Right lobe of liver (tissue), 6 donors: Measurements from ENCODE around the gene TGOLN2. TPM values are rescaled to one million over a fixed set of nuclear protein-coding genes. Genes with fewer than 3 reads are reported as not detected.
"Not testable (repeated sequence)": the region's sequence is repeated elsewhere in the genome, so short reads cannot be mapped to it uniquely, and the experiment has no call there.

Experiments
- ATAC-seq, 4 donors: fragments of 200-7000 bp; cut with Tn5 transposase; one replicate each; pipeline ENCODE4 v1.9.1; 2020; ENCODE audit warnings: mild to moderate bottlenecking in 4 of 4, moderate library complexity in 4 of 4
- DNase-seq, 3 donors: peaks; one replicate each; pipeline ENCODE4 v3.0.0-alpha.2; 2020
- H3K27ac ChIP-seq, 3 donors: fragments of 200-600 bp; one replicate each; pipeline ENCODE4 v1.8.0; 2022
- H3K27me3 ChIP-seq, 2 donors: fragments of 200-600 bp; one replicate each; pipeline ENCODE4 v1.8.0; 2022
- H3K36me3 ChIP-seq, 4 donors: fragments of 200-600 bp; sonication (generic) in 1 of 4; one replicate each; pipeline versions ENCODE4 v1.5.1 to v1.8.0; 2017 to 2022; ENCODE audit warnings: control low read depth in 1 of 4
- H3K4me1 ChIP-seq, 4 donors: fragments of 200-600 bp; sonication (generic) in 1 of 4; one replicate each; pipeline versions ENCODE4 v1.5.1 to v1.8.0; 2017 to 2022; ENCODE audit warnings: control low read depth in 1 of 4
- H3K4me3 ChIP-seq, 3 donors: fragments of 200-600 bp; one replicate each; pipeline ENCODE4 v1.8.0; 2022
- H3K9me3 ChIP-seq, 4 donors: fragments of 200-600 bp; sonication (generic) in 1 of 4; one replicate each; pipeline versions ENCODE4 v1.5.1 to v1.8.0; 2017 to 2022; ENCODE audit warnings: control low read depth in 1 of 4
- CTCF ChIP-seq, 4 donors: fragments of 200-600 bp in 3 of 4; fragments of 450-650 bp in 1 of 4; IDR thresholded peaks; one replicate each; pipeline versions ENCODE4 v1.5.1 to v1.8.0; 2016 to 2022; ENCODE audit warnings: antibody characterized with exemption in 4 of 4, mild to moderate bottlenecking in 2 of 4
- POLR2A ChIP-seq: fragments of 450-650 bp; IDR thresholded peaks from one replicate; pipeline ENCODE4 v1.6.1; 2017; ENCODE audit warnings: antibody characterized with exemption, mild to moderate bottlenecking
- WGBS: methylation state at CpG from one replicate; pipeline ENCODE4 v1.1.6; 2018; ENCODE audit warnings: low coverage, low lambda C conversion rate; ENCODE audit not compliant: insufficient coverage; ENCODE audit errors: missing lambda C conversion rate; 5-methylcytosine and 5-hydroxymethylcytosine counted together
- intact Hi-C, 2 donors: fragments of 100-400 bp; cut with DNase I; formaldehyde crosslinking; loops; one replicate each; pipeline versions ENCODE4 v1.11.2 to v1.14.1; 2022
- total RNA-seq, 6 experiments: library from RNA; depleted of rRNA in 2 of 6; stranded (reverse); fragments of >200 nt in 2 of 6; fragmentation: NEBNext Ultra II Directional in 3 of 6; extraction: Animal tissue kit (Norgen Biotek cat#: 25700) in 3 of 6; gene quantifications; one replicate each; pipeline versions ENCODE4 v1.1.0 to v1.2.4, GENCODE V29; 2016 to 2023
- donor health status: DM: no; HTN: yes; CAD: no.
- donor health status: DM: no; HTN: no; CAD: no.
- donor health status: DM: no; HTN: no; CAD: no.
- donor health status: DM: no; HTN: yes; CAD: no.
- donor health status: DM: no; HTN: yes; CAD: no.

Gene TGOLN2
- total RNA-seq, 6 experiments from 2014 or later: 85.7 to 153 (median 121) TPM

GRCh38 chr2:85330839-85331636 is 3.2 kb upstream of the TGOLN2 start:
- no peak for ATAC-seq
- WGBS: 79% methylated on average over 12 of the region's 13 CpGs
- TF ChIP-seq POLR2A (no peak), CTCF (IDR thresholded peaks at IDR 0.05) (no peak)

GRCh38 chr2:85329701-85330100 is 1.9 kb upstream of the TGOLN2 start:
- H3K4me1 ChIP-seq, H3K27ac ChIP-seq, ATAC-seq, H3K27me3 ChIP-seq, DNase-seq, H3K36me3 ChIP-seq, H3K4me3 ChIP-seq, intact Hi-C loops, H3K9me3 ChIP-seq: not testable (repeated sequence)
- WGBS: 89% methylated on average over 3 of the region's 3 CpGs

More at GRCh38 chr2:85330839-85331636, 3.2 kb upstream of the TGOLN2 start:
- no peak for DNase-seq
- H3K4me1 ChIP-seq: no peaks in the 10 kb centered on the region
- H3K27me3 ChIP-seq: no peaks in the 10 kb centered on the region
- H3K4me3 ChIP-seq: no peak overlapping the region
- H3K9me3 ChIP-seq: no peaks in the 10 kb centered on the region
- no peaks in the 10 kb centered on the region for H3K36me3 ChIP-seq
- intact Hi-C loops: no loop called here
- no peak overlapping the region for H3K27ac ChIP-seq

GRCh38 chr2:85329181-85329651 is 1.4 kb upstream of the TGOLN2 start:
- no peak overlapping the region for H3K4me3 ChIP-seq
- intact Hi-C loops: no loop called here
- H3K36me3 ChIP-seq: peaks cover 0 to 5% (median 0%) of the 10 kb centered on the region in 4 donors
- no peaks in the 10 kb centered on the region for H3K9me3 ChIP-seq
- DNase-seq (no peak), ATAC-seq (no peak)
- TF ChIP-seq POLR2A (no peak), CTCF (IDR thresholded peaks at IDR 0.05) (no peak)
- peaks cover 0 to 6% (median 3%) of the 10 kb centered on the region in 4 donors for H3K4me1 ChIP-seq
- no peak overlapping the region for H3K27ac ChIP-seq
- no peaks in the 10 kb centered on the region for H3K27me3 ChIP-seq

- Histone ChIP-seq H3K9me3 (no peaks in the 10 kb centered on the region), H3K36me3 (peaks cover 0 to 23% (median 11%) of the 10 kb centered on the region in 4 donors), H3K4me3 (peak overlapping the region; percentile 74 to 79 (median 78)), H3K27ac (peak overlapping the region; percentile 85 to 96 (median 92)), H3K4me1 (peaks cover 0 to 25% (median 16%) of the 10 kb centered on the region in 4 donors), H3K27me3 (no peaks in the 10 kb centered on the region)
- TF ChIP-seq POLR2A (no peak), CTCF (IDR thresholded peaks at IDR 0.05) (no peak)
- DNase-seq (peak; percentile 56 to 73 (median 66)), ATAC-seq (peak; percentile 20 to 25 (median 24))
- intact Hi-C loops: no loop called here
- WGBS: 0% methylated on average over 30 of the region's 41 CpGs
Observed at GRCh38 chr2:85327160-85327821, 498 bp downstream of the TGOLN2 start.
